Testis (tissue), 2 donors: Measurements from ENCODE around the gene ZFYVE27.

Source experiments
- CTCF ChIP-seq, 3 experiments: fragments of 450-650 bp in 2 of 3; fragments of 200-600 bp in 1 of 3; sonication (generic) in 1 of 3; IDR thresholded peaks; one replicate each; pipeline ENCODE4 v1.5.1; 2016 to 2019; ENCODE audit warnings: antibody characterized with exemption in 3 of 3, mild to moderate bottlenecking in 2 of 3, moderate library complexity in 1 of 3
- POLR2A ChIP-seq: fragments of 450-650 bp; IDR thresholded peaks from one replicate; pipeline ENCODE4 v1.6.1; 2017; ENCODE audit warnings: antibody characterized with exemption, mild to moderate bottlenecking, moderate library complexity

- TF ChIP-seq POLR2A = no peak
- TF ChIP-seq CTCF (IDR thresholded peaks at IDR 0.05) = no peak
Observed at GRCh38 chr10:97805096-97805884, 68.4 kb downstream of the ZFYVE27 start.
